ENCODE data around the gene PACSIN1. TPM values are rescaled to one million over a fixed set of nuclear protein-coding genes. Genes with fewer than 3 reads are reported as not detected.
"Not testable (repeated sequence)": the region's sequence is repeated elsewhere in the genome, so short reads cannot be mapped to it uniquely, and the experiment has no call there.

The PACSIN1 gene
- total RNA-seq, 1 donor from 2014 or later: 1.3 TPM

DNA sequence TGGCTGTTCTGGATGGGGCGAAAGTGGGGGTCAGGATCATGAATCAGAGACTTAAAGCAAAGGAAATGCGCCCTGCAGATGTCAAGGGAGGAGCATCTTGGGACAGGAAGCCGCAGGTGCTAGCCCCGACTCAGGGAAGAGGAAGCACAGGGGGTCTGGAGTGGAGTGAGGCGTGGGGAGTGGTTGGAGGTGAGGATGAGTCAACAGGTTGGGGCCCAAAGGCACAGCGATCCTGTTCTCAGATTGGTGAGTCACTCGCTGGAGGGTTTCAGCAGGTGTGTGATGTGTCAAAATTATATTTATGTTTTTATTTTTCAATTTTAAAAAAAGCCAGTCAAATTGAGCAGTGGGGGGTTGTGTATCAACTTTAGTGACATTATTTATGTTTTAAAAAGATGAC lies 19.0 kb downstream of the PACSIN1 start:
- intact Hi-C loops (cut with micrococcal nuclease): no loop called here

DNA sequence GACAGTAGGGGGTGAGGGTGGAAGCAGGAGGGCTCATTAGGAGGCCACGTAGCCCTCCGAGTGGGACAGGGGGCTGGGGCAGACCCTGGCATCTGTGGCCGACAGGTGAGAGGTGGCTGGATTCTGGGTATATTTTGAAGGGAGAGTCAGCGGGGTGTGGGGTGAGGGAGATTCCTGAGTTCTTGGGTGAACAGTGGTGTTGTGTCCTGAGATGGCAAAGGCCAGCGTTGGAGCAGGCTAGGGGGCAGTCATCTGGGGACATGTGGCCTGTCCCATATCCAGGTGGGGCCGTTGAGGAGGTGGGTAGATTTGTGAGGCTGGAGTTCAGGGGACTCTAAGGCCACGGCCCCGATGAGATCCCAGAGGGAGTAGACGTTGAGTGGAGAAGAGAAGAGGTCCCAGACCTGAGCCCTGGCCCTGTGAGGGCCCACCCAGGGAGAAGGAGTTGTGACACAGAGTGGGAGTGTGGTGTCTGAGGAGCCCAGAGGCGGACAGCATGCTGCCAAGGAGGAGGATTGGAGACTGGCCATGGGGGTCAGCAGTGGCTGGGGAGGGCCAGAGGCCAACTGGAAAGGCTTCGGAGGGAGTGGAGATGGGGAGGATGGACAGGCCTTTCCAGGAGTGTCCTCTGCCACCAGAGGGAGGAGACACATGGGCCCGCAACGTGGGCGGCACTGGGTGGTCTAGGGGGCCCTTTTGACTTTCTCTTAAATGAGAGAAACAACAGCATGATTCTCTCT lies 19.6 kb downstream of the PACSIN1 start:
- intact Hi-C loops (cut with micrococcal nuclease): no loop called here

DNA sequence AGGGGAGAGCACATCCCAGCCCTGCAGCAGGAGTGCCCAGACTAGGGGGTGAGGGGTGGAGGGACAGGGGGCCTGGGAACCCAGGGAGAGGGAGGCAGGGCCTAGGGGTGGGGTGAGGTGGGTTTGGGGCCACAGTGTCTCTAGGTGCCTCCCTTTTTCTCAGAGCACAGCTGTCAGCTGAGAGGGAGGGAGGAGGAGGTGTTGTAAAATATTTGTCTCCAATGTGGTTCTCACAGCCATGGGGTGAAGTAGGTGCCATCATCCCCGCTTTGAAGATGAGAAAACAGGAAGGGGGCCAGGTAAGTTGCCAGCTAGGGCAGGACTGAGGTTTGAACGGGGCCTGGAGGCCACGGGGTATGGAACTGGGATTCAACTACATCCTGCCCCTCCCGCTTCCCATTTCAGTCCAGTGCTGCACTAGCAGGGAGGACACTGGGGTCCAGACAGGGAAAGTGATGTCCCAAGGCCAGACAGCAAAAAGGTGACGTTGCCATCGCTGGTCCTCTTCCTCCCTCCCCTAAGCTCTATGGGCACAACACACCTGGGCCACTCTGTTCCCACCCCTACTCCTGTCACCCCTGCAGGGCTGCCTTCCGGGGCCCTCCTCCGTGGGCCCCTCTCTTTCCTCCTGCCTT lies 20.3 kb downstream of the PACSIN1 start:
- intact Hi-C loops (cut with micrococcal nuclease): no loop called here

DNA sequence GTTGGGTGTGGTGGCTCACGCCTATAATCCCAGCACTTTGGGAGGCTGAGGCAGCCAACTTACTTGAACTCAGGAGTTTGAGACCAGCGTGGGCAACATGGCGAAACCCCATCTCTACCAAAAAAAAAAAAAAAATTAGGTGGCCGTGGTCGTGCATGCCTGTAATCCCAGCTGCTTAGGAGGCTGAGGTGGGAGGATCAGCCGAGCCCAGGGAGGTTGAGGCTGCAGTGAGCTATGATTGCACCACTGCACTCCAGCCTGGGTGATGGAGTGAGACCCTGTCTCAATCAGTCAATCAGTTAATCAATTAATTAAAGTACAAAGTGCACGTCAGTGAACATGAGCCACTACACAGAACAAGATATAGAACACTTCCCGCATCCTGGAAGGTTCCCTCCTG lies 21.0 kb downstream of the PACSIN1 start:
- intact Hi-C loops (cut with micrococcal nuclease): not testable (repeated sequence)

DNA sequence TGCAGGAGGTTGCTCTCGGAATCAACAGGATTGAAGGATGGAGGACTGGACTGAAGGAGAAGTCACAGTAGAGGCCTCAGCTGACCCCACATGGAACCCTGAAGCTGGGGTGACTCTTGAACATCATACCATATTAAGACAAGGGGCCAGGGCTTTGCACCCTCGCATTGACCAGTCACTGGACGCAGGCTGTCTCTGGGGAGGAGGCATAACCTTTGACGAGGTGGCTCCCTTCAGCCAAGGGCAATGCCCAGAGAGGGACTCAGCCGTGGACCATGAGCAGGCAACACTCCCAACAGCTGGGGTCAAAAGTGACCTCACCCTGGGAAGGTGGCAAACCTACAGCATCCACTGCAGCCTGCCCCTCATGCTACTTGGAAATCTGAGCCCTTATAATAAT lies 21.7 kb downstream of the PACSIN1 start:
- intact Hi-C loops (cut with micrococcal nuclease): no loop called here

DNA sequence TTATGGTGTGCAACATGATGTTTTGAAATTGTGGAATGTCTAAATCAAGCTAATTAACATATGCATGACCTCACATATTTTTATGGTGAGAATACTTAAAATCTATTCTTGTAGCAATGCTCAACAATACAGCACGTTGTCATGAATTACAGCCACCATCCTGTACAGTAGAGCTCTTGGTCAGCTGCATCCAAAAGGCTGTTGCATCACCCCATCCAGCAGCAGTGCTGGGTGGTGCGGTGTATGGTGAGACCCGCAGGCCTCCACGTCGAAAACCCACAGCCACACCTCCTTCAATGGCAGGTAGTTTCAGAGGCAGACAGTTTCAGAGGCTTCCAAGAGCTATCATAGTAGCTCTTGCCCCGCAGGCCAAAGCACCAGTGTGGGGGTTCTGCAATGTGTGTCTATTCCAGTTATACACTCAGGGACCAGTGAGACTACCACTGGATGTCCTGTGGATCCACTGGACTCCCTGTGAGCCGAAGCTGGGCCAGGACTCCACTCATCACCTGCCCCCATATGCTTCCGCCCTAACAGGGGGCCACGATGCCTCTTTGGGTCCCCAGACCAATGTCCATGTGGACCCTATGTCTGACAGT lies 23.4 kb downstream of the PACSIN1 start:
- intact Hi-C loops (cut with micrococcal nuclease): no loop called here

DNA sequence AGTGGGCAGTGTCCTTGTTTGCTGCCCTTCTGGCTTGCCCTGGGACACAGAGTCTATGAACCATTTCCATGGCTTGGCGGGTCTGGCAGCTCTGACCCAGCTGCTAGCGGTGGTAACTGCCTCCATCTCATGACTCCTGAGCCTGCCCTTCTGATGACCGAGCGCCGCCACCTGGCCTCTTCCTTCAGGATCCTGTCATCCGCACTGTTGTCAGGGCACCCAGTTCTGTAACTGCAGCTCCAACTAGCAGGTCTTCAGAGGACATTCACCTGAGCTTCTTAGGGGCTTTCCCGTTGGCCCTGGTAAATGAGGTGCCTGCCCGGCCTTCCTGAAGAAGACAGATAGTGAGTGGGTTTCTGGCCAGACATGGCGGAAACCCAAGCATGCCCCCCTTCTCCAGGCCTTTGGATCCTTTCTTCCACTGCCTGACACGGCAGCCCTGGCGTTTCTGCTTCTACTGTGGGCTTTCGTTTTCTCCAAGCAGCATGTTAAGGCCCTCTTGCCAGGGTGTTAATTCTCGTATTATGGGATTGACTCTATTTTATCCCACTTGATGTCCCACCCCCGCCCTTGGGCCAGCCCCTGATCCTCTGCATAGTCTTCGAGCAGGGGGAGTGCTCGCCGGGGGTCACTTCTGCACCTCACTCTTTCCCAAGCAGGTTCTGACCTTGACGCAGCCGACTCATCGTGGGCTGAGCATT lies 24.7 kb downstream of the PACSIN1 start:
- intact Hi-C loops (cut with micrococcal nuclease): no loop called here

DNA sequence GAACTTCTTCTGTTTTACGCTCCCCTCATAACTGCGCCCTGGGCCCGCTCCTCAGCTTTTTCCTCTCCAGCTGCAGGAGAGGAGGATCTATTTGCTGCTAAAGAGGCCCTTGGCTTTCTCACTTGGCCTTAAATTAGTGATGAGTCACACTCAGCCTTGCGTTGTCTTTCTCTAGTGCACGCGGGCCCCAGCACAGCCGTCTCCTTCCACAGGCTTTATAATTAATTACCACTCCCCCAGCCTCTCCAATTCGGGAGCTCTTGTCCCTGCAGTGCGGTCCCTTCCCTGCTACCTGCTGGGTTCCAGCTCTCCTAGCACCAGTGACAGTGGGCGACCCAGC lies 25.2 kb downstream of the PACSIN1 start:
- intact Hi-C loops (cut with micrococcal nuclease): no loop called here

DNA sequence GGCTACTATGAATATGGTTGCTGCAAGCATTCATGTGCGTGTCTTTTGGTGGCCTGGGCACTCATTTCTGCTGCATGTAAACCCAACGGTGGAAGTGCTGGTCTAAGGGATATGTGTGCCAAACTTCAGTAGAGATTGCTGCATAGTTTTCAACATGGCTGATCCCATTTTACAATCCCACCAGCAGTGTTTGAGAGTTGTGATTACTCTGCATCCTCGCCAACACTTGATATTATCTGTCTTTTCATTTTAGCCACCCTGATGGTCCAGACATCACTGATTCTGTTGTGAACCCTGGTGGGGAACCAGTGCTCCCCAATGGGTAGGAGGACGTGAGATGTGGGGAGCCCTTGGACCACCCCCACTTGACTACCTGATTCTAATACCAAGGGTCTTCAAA lies 27.5 kb downstream of the PACSIN1 start:
- intact Hi-C loops (cut with micrococcal nuclease): no loop called here

DNA sequence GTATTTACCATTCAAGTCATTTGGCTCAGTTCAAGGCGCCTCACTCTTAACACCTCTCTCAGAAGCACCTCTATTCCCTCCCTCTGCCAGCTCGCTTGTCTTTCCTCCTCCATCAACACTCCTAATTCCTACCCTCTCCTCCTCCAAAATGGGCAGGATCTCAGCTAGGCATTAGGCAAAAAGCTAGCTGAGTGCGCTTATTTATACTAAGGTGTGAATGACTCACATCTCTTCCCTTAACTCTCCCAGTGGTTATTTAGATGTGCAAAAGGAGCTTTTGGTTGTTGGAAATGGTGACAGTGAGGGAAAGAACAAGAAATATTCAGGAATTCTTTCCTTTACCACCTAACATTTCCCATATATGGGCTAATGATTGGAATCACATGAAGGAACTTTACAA lies 29.1 kb downstream of the PACSIN1 start:
- intact Hi-C loops (cut with micrococcal nuclease): no loop called here

DNA sequence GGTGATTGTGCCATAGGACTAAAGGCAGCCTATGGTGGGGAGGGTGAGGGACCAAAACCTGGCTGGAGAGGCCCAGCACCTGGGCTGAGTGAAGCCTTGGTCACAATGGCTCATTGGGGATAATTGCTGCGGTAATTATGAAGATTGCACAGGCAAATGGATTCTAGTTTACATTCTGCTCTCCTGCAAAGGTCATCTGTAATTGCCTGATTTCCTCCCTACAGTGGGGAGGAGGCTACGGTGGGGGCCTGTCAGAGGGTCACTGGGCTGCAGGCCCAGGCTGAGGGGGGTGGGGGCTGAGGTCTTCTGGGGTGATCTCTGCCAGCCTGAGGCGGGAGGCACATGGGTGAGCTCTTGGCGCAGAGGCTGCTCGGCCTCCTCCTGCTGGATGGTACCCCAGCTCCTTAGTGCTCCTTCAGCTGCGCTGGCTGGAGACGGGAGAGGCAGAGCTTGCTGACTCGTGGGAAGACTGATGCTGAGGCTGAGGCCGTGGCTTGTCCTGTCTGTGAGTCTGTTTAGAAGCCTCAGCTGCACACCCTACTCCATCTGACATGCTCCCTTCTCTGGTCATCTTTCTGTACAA lies 30.3 kb downstream of the PACSIN1 start:
- intact Hi-C loops (cut with micrococcal nuclease): no loop called here

DNA sequence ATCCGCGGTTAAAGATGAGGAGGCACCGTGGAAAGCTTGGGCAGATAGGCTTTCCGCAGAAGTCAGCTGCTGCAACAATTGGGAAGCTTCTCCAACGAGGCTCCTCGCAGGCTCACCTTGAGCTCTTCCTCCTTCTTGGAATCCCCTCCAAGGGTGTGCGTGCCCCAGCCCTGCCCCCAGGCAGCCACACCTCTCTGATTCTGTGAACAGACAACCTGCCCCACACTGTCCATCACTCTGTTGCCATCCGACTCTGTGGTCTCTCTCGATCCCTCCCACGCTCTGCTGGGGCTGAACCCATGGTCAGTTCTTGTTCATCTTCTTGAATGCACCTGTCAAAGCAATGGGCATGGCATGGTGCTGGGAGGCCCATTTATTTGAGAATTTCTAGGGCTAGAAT lies 31.5 kb downstream of the PACSIN1 start:
- intact Hi-C loops (cut with micrococcal nuclease): no loop called here

DNA sequence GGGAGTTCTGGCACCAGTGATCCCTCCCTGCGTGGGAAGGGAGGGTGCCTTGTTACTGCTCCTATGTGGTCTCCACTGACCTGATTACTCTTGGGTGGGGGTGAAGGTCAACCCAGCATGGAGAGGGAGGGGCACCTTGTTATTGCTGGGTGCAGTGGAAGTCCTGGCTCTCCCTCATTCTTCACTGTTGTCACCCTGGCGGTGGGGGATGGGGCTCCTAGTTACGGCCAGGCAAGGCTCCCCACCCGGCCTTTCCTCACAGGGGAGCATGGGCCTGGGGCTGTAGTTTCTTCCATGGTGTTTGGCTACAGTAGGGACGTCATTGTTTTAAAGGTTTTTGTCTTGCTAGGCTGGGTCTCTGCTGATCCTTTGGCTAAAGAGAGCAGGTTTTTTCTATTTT lies 40.8 kb downstream of the PACSIN1 start:
- intact Hi-C loops (cut with micrococcal nuclease): no loop called here

DNA sequence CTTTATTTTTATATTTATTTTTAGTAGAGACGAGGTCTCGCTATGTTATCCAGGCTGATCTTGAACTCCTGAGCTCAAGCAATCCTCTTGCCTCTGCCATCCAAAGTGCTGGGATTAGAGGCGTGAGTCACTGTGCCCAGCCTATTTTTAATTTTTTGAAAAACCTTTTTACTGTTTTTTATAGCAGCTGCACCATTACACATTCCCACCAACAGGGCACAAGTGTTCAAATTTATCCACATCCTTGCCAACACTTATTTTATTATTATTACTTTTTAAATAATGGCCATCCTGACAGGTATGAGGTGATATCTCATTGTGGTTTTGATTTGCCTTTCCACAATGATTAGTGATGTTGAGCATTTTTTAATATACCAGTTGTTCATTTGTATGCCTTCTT lies 42.5 kb downstream of the PACSIN1 start:
- intact Hi-C loops (cut with micrococcal nuclease): no loop called here

DNA sequence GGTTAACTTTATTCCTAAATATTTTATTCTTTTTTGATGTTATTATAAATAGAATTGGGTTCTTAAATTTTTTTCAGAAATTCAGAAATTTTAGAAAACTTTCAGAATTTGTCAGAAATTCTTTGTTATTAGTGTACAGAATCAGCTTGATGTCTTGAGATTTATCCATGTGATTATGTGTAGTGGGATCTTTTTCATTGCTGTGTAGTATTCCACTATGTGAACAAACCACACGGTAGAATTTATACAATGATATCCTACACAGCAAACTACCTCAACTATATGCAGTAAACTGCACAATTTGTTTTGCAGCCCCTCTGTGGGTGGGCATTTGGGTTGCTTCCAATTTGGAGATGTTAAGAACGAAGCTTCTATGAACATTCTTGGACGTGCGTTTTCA lies 43.9 kb downstream of the PACSIN1 start:
- intact Hi-C loops (cut with micrococcal nuclease): no loop called here

DNA sequence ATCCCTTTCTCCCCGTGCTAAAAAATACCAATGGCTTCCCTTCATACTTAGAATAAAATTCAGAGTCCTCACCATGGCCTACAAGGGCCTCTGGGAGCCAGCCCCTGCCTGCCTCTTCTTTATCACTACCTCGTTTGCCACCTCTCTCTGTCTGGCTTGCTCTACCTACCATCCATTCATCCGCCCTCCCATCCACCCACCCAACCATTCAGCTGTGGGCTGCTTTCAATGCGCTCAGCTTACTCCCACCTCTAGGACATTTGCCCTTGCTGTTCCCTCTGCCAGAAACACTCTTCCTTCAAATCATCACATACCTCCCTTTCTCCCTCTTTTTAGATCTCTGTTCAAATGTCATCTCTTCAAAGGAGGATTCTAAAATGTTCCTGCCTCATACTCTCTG lies 44.4 kb downstream of the PACSIN1 start:
- intact Hi-C loops (cut with micrococcal nuclease): no loop called here

DNA sequence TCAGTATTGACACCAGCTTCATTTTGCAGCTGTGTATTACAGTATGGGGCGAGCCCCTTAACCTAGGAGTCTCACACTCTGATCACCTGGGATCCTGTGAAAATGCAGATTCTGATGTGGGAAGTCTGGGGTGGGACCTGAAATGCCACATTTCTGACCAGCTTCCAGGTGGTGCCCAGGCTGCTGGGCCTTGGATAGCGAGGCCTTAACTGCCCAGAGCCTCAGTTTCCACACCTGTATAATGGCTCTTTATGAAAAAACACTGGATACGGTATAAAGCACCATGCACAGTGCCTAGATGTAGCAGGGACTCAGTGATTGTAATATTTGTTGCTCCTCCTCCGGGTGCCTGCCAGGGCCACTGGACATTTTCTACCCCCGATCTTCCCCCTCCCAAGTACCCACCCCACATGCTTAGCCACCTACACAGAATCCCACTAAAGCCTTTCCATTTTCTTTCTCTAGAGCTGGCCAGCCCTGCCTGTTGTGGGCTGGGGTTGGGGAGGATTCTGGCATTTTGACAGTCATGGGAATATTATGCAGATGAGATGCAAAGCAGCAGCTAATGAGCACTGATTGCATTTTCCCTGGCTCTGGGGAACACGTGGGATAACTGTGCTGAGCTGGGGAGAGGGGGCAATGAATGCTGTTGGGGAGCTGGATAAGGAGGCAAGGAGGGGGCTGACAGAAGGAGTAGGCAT lies 45.5 kb downstream of the PACSIN1 start:
- intact Hi-C loops (cut with micrococcal nuclease): no loop called here

DNA sequence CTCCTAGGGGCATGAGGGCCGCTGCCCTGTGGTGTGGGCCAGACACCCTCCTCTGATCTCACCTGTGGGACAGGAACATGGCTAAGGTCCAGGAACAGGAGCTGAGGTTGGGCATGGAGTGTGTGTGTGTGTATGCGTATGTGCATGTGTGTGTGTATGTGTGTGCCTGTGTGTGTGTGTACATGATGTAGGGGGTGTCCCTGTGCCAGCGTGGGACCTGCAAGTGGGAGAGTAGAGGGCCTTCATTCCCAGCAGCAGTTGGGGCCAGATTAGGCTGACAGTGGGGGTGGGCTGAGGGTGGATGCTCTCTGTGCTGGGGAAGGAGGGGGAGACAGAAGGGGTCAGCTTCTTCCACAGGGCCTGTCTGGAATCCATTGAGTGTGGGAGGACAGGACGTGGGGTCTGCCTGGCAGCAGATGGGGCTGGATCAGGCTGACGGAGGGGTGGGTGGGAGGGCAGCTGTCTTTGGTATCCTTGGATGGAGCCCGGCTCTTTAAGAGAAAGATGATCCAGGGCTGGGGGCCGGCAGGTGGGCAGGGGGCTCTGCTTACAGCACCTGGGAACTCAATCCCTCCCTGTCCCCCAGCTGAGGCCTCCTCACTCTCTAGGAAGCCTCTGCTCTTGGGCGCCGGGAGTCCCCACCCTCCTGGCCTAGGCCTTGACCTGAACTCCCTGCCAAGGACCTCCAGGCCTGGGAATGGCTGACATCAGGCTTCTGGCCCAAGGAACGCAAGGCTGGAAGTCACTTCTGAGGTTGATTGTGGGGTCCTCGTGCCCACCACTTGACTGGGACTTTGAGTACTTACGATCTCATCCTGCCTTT lies 46.2 kb downstream of the PACSIN1 start:
- intact Hi-C loops (cut with micrococcal nuclease): no loop called here

DNA sequence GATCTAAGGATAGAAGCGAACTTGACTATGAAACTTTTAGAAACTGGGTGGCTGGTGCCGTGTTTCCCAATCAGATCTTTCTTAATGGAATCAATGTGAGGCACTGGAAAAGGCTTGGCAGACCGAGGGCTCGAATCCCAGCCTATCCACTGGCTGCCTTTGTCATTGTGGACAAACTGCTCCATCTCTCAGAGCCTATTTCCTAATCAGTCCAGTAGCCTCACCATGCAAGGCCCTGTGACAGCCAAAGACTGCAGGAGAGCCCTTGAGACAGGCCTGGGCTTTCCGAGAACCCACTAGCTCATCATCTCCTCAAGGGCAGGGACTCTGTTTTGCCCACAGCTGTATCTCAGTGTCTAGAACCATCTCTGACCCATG lies 46.9 kb downstream of the PACSIN1 start:
- intact Hi-C loops (cut with micrococcal nuclease): no loop called here

DNA sequence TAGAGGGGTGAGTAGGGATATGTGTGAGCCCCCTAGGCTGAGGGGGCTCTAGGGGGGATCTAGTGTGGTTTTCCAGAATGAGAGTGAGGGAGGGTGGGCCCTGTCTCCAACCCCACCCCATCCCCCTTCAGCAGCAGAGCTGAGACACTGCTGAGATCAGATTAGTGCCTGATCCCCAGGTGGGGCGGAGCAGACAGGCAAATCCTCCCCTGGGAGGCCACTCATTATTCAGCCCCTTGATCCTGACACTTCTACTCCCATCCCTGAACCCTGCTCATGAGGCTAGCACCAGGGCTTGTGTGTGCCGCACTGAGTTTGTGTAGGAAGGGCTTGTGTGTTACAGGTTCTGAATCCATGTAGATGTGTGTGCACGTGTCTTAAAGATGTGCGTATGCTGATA lies 47.8 kb downstream of the PACSIN1 start:
- intact Hi-C loops (cut with micrococcal nuclease): loop anchor here (1.0 kb wide), 1 partner anchor 53 kb away; no protein-coding TSS in a partner anchor

Measured in T-helper 1 cell treated with Interleukin-12 subunit alpha and Interleukin-12 subunit beta and Interleukin-4 antibody, amounts not matched to agents 30 ng/mL and 1 ng/mL, for 36 hours (primary cell).